ENCODE data around the gene TFPI.

The TFPI gene

GRCh38 chr2:187495324-187495723 is 58.9 kb downstream of the TFPI start:
- Histone ChIP-seq H3K27ac (no peak overlapping the region), H3K27me3 (ENCODE audit: control insufficient read depth, insufficient read depth, low read length) (no peaks in the 10 kb centered on the region), H3K79me2 (no peaks in the 10 kb centered on the region), H3K4me2 (ENCODE audit: low read length) (no peak overlapping the region), H3K4me1 (no peaks in the 10 kb centered on the region), H2AFZ (no peak overlapping the region), H3K36me3 (ENCODE audit: control insufficient read depth, insufficient read depth, low read length) (no peaks in the 10 kb centered on the region), H3K4me3 (ENCODE audit: low read depth, low read length) (no peak overlapping the region), H3K9ac (no peak overlapping the region), H3K9me3 (ENCODE audit: control insufficient read depth, low read length) (no peaks in the 10 kb centered on the region)
- TF ChIP-seq CTCF (IDR thresholded peaks at IDR 0.05): no peak

DNA sequence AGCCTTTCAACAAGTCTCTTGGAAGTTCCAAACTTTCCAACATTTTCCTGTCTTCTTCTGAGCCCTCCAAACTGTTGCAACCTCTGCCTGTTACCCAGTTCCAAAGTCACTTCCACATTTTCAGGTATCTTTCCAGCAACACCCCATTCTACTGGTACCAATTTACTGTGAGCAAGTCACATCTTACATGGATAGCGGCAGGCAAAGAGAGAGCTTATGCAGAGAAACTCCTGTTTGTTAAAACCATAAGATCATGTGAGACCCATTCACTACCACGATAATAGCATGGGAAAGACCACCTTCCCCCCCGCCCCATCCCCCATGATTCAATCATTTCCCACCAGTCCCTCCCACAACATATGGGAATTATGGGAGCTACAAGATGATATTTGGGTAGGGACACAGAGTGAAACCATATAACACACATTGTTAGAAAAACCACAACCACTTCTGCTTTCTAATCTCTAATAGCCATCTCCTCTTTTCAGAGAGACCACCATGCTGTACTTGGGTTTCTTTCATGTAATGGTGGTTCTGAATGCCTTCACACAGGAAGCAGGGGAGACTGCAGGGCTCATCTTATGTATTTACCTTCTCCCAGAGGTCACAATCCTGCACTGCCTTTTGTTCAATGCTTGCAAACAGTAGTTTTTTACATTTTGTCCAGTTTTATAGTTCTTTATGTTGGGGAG is 60.2 kb downstream of the TFPI start:
- Histone ChIP-seq H3K27ac (no peak overlapping the region), H3K4me2 (ENCODE audit: low read length) (no peak overlapping the region), H3K4me1 (no peaks in the 10 kb centered on the region), H3K36me3 (ENCODE audit: control insufficient read depth, insufficient read depth, low read length) (no peaks in the 10 kb centered on the region), H3K9ac (no peak overlapping the region), H3K9me3 (ENCODE audit: control insufficient read depth, low read length) (no peaks in the 10 kb centered on the region), H2AFZ (no peak overlapping the region), H3K27me3 (ENCODE audit: control insufficient read depth, insufficient read depth, low read length) (no peaks in the 10 kb centered on the region), H3K79me2 (no peaks in the 10 kb centered on the region), H3K4me3 (ENCODE audit: low read depth, low read length) (no peak overlapping the region)
- TF ChIP-seq CTCF (IDR thresholded peaks at IDR 0.05): no peak

DNA sequence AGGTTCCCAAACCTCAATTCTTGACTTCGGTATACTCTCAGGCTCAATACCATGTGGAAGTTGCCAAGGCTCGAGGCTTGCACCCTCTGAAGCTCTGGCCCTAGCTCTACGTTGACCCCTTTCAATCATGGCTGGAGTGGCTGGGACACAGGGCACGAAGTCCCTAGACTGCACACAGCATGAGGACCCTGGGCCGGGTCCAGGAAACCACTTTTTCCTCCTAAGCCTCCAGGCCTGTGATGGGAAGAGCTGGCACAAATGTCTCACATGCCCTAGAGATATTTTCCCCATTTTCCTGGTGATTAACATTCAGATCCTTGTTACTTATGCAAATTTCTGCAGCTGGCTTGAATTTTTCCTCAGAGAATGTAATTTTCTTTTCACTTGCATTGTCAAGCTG is 61.1 kb downstream of the TFPI start:
- Histone ChIP-seq H3K27me3 (ENCODE audit: control insufficient read depth, insufficient read depth, low read length) (no peaks in the 10 kb centered on the region), H3K36me3 (ENCODE audit: control insufficient read depth, insufficient read depth, low read length) (no peaks in the 10 kb centered on the region), H2AFZ (no peak overlapping the region), H3K4me2 (ENCODE audit: low read length) (no peak overlapping the region), H3K79me2 (no peaks in the 10 kb centered on the region), H3K9ac (no peak overlapping the region), H3K4me3 (ENCODE audit: low read depth, low read length) (no peak overlapping the region), H3K4me1 (no peaks in the 10 kb centered on the region), H3K9me3 (ENCODE audit: control insufficient read depth, low read length) (no peaks in the 10 kb centered on the region), H3K27ac (no peak overlapping the region)
- TF ChIP-seq CTCF (IDR thresholded peaks at IDR 0.05): no peak

DNA sequence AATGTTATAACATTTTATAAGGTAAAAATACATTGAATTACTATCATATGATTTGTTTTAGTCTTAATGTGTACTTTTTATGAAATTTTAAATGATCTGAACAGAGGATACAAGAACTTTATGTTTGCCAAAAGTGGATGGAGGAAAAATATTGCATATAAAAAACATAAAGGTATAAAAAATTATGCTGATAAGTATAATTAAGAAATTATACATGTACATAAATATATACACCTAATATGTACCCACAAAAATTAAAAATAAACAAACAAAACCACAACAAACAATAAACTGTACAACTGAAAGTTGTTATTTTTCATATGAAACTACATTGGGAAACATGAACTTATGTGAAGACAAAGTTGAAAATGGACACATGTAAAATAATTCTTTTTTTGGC is 68.0 kb downstream of the TFPI start:
- Histone ChIP-seq H3K27ac (no peak overlapping the region), H2AFZ (no peak overlapping the region), H3K9me3 (ENCODE audit: control insufficient read depth, low read length) (no peaks in the 10 kb centered on the region), H3K9ac (no peak overlapping the region), H3K4me1 (no peaks in the 10 kb centered on the region), H3K36me3 (ENCODE audit: control insufficient read depth, insufficient read depth, low read length) (no peaks in the 10 kb centered on the region), H3K27me3 (ENCODE audit: control insufficient read depth, insufficient read depth, low read length) (no peaks in the 10 kb centered on the region), H3K4me2 (ENCODE audit: low read length) (no peak overlapping the region), H3K79me2 (no peaks in the 10 kb centered on the region), H3K4me3 (ENCODE audit: low read depth, low read length) (no peak overlapping the region)
- TF ChIP-seq CTCF (IDR thresholded peaks at IDR 0.05): no peak

- H3K4me1 ChIP-seq: no peaks in the 10 kb centered on the region
- H3K27me3 ChIP-seq (ENCODE audit: control insufficient read depth, insufficient read depth, low read length): no peaks in the 10 kb centered on the region
- H3K36me3 ChIP-seq (ENCODE audit: control insufficient read depth, insufficient read depth, low read length): no peaks in the 10 kb centered on the region
- no peak overlapping the region for H3K27ac ChIP-seq
- no peaks in the 10 kb centered on the region for H3K79me2 ChIP-seq
- H2AFZ ChIP-seq: no peak overlapping the region
- H3K4me2 ChIP-seq (ENCODE audit: low read length): no peak overlapping the region
- H3K4me3 ChIP-seq (ENCODE audit: low read depth, low read length): no peak overlapping the region
- no peaks in the 10 kb centered on the region for H3K9me3 ChIP-seq (ENCODE audit: control insufficient read depth, low read length)
- TF ChIP-seq CTCF (IDR thresholded peaks at IDR 0.05): no peak
- H3K9ac ChIP-seq: no peak overlapping the region
Observed at GRCh38 chr2:187485523-187485922, 68.7 kb downstream of the TFPI start.
